Stimulated activated CD4-positive, alpha-beta T cell treated with anti-CD3 and anti-CD28 coated beads, TNF-alpha, amount 100 ng/mL, for 1 hour (primary cell): ENCODE measurements around the gene RNF144A.

Source experiments
- DNase-seq, 3 donors: peaks; one replicate each; pipeline ENCODE4 v3.0.0-alpha.2; 2020; ENCODE audit warnings: low read depth in 3 of 3, low spot score in 1 of 3

RNF144A gene

GRCh38 chr2:7073901-7074300 is 156.7 kb downstream of the RNF144A start:
- DNase-seq: no peak

DNA sequence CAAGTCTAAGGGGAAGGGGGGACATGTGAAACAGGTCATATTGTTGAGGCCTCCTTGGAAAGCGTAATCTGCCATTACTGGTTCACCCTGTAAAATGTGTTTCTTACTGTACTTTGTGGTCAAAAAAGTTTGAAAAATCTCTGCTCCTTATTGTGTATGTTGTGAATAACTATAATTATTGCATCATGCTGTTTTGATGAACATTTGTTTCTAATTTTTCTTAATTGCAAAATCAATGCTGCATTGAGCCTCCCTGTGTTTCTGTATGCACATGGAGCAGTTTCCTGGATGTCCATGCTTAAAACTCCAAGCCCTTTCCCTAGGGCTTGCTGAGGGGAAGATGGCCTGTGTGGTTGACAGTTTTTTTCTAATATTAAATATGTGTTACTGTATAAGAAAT is 158.6 kb downstream of the RNF144A start:
- no peak for DNase-seq

DNA sequence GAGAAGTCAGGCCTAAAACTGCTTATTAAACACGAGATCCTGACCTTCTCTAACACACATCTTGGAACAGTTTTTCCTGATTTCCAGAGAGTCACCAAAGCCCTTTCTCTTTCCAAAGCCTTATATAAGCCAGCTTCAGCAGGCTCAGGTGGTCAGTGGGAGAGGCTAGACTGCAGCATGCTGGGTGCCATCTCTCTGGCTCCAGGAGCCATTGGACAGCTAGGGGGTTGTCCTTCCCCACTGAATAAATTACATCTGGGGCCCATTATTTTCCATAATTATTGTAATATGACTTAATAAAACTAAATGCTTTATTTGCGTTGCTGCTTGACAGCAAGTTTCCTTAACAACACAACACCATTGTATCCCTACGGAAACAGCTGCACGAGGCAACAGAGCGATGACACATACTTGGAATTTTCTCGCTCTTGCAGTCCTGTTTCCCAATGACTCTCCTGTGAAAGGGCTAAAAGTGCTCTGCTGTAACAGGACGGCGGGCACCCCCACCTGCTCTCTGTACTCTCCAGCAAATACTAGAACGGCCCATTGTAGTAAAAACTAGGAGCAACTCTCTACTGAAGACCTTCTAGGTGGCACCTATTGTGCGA is 160.6 kb downstream of the RNF144A start:
- no peak for DNase-seq

GRCh38 chr2:7083580-7084509 is 166.6 kb downstream of the RNF144A start:
- no peak for DNase-seq

- DNase-seq: no peak
Observed at GRCh38 chr2:7084601-7085000, 167.4 kb downstream of the RNF144A start.

- DNase-seq: no peak
Observed at GRCh38 chr2:7089284-7089683, 172.1 kb downstream of the RNF144A start.

GRCh38 chr2:7089898-7090510 is 172.8 kb downstream of the RNF144A start:
- no peak for DNase-seq

- no peak for DNase-seq
Observed at GRCh38 chr2:7093376-7093775, 176.2 kb downstream of the RNF144A start.
